Rectal smooth muscle tissue (tissue), 1 donor: Measurements from ENCODE around the gene ZEB2.
A peak's percentile ranks its signal among the peaks of the same experiment; 100 is the strongest.

ENCODE experiments used
- H3K27ac ChIP-seq: one replicate; pipeline ENCODE4 v1.7.0; 2013; ENCODE audit warnings: low read depth, low read length, inconsistent platforms
- H3K27me3 ChIP-seq: one replicate; pipeline ENCODE4 v1.7.0; 2013; ENCODE audit warnings: low read length; ENCODE audit not compliant: control insufficient read depth, insufficient read depth
- H3K36me3 ChIP-seq: one replicate; pipeline ENCODE4 v1.7.0; 2013; ENCODE audit warnings: low read length; ENCODE audit not compliant: control insufficient read depth, insufficient read depth
- H3K4me1 ChIP-seq: one replicate; pipeline ENCODE4 v1.7.0; 2013; ENCODE audit warnings: low read length; ENCODE audit not compliant: control insufficient read depth, insufficient read depth
- H3K4me3 ChIP-seq: one replicate; pipeline ENCODE4 v1.7.0; 2013; ENCODE audit warnings: low read length
- H3K9ac ChIP-seq: one replicate; pipeline ENCODE4 v1.7.0; 2013; ENCODE audit warnings: low read length

ZEB2 gene

GRCh38 chr2:144469798-144470197, 50.1 kb downstream of the ZEB2 start:
- Histone ChIP-seq H3K9ac (no peak overlapping the region), H3K27ac (no peak overlapping the region), H3K4me3 (no peak overlapping the region), H3K4me1 (no peaks in the 10 kb centered on the region), H3K27me3 (no peaks in the 10 kb centered on the region), H3K36me3 (no peaks in the 10 kb centered on the region)

- Histone ChIP-seq H3K27ac (no peak overlapping the region), H3K9ac (no peak overlapping the region), H3K27me3 (no peaks in the 10 kb centered on the region), H3K4me3 (no peak overlapping the region), H3K36me3 (no peaks in the 10 kb centered on the region), H3K4me1 (no peaks in the 10 kb centered on the region)
These were observed 50.9 kb downstream of the ZEB2 start for GRCh38 chr2:144468823-144469595.

GRCh38 chr2:144467502-144468137, 52.3 kb downstream of the ZEB2 start:
- Histone ChIP-seq H3K4me3 (no peak overlapping the region), H3K4me1 (no peaks in the 10 kb centered on the region), H3K27me3 (no peaks in the 10 kb centered on the region), H3K27ac (no peak overlapping the region), H3K9ac (no peak overlapping the region), H3K36me3 (no peaks in the 10 kb centered on the region)

GRCh38 chr2:144466637-144467036, 53.3 kb downstream of the ZEB2 start:
- H3K9ac ChIP-seq, result no peak overlapping the region
- H3K36me3 ChIP-seq, result no peaks in the 10 kb centered on the region
- H3K27me3 ChIP-seq, result no peaks in the 10 kb centered on the region
- H3K27ac ChIP-seq, result no peak overlapping the region
- H3K4me1 ChIP-seq, result no peaks in the 10 kb centered on the region
- H3K4me3 ChIP-seq, result no peak overlapping the region

DNA sequence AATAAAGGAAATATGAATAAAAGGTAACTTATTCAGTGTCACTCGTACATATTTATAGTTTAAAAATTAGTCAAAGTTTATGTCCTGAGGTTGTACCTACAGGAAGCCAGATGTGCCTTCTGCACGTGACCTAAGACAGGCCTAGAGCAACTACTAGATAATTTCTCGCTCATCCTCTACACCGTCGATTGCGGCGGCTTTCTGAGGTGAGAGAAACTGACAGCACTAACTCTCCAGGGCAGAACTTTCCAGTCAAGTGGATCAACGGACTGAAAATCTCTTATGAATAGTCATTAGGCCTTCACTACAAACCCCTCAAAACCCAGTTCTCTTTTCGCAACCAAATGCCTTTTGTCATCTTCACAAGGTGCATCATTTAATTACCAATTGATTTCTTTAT, 54.2 kb downstream of the ZEB2 start:
- H3K9ac ChIP-seq, result no peak overlapping the region

GRCh38 chr2:144464730-144465129, 55.2 kb downstream of the ZEB2 start:
- Histone ChIP-seq H3K4me3 (no peak overlapping the region), H3K36me3 (no peaks in the 10 kb centered on the region), H3K27me3 (no peaks in the 10 kb centered on the region), H3K9ac (no peak overlapping the region), H3K4me1 (peaks cover 2% of the 10 kb centered on the region), H3K27ac (no peak overlapping the region)

More for the DNA sequence above, 54.2 kb downstream of the ZEB2 start:
- no peaks in the 10 kb centered on the region for H3K27me3 ChIP-seq
- H3K27ac ChIP-seq, result no peak overlapping the region
- no peaks in the 10 kb centered on the region for H3K4me1 ChIP-seq
- H3K36me3 ChIP-seq, result no peaks in the 10 kb centered on the region
- H3K4me3 ChIP-seq, result no peak overlapping the region

GRCh38 chr2:144463266-144463665, 56.7 kb downstream of the ZEB2 start:
- H3K4me1 ChIP-seq, result peaks cover 2% of the 10 kb centered on the region
- H3K27ac ChIP-seq, result no peak overlapping the region

GRCh38 chr2:144462266-144462665, 57.7 kb downstream of the ZEB2 start:
- no peaks in the 10 kb centered on the region for H3K36me3 ChIP-seq
- no peaks in the 10 kb centered on the region for H3K27me3 ChIP-seq
- H3K4me1 ChIP-seq, result peaks cover 4% of the 10 kb centered on the region
- H3K4me3 ChIP-seq, result no peak overlapping the region
- no peak overlapping the region for H3K27ac ChIP-seq
- no peak overlapping the region for H3K9ac ChIP-seq

More at GRCh38 chr2:144463266-144463665, 56.7 kb downstream of the ZEB2 start:
- H3K27me3 ChIP-seq, result no peaks in the 10 kb centered on the region
- H3K36me3 ChIP-seq, result no peaks in the 10 kb centered on the region
- no peak overlapping the region for H3K9ac ChIP-seq
- H3K4me3 ChIP-seq, result no peak overlapping the region

- H3K27me3 ChIP-seq, result no peaks in the 10 kb centered on the region
- no peak overlapping the region for H3K4me3 ChIP-seq
- H3K4me1 ChIP-seq, result peaks cover 4% of the 10 kb centered on the region
- H3K27ac ChIP-seq, result no peak overlapping the region
- no peaks in the 10 kb centered on the region for H3K36me3 ChIP-seq
- no peak overlapping the region for H3K9ac ChIP-seq
These were observed 58.6 kb downstream of the ZEB2 start for GRCh38 chr2:144461308-144461766.

DNA sequence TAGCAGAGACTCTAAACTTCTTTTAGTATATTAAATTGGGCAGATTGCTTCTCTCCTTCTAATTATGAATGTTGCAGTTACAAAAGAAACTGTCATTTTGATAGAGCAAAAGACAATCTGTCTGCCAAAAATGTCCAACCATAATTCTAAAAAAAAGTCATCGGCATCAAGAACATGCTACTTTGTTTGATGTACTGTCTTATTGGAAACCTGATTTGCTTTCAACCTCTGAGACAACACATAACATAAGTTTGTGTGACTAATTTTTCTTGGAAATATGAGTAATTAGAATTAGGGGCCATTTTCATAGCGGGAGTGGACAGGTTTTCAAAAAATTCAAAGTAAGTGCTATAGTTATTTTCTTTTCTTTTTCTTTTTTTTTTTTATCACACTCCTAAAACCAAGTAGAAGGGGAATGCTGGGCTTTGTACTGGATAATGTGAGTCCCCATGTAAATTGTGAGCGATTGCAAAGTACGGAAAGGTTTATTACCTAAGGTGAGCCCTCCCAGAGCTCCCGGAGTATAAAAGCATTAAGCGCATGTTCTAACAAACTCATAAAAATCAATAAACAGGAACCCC, 59.1 kb downstream of the ZEB2 start:
- Histone ChIP-seq H3K36me3 (no peaks in the 10 kb centered on the region), H3K9ac (no peak overlapping the region), H3K27ac (no peak overlapping the region), H3K4me3 (no peak overlapping the region), H3K27me3 (no peaks in the 10 kb centered on the region), H3K4me1 (peaks cover 4% of the 10 kb centered on the region)

- peak overlapping the region; percentile 10 for H3K4me3 ChIP-seq
- no peak overlapping the region for H3K27ac ChIP-seq
- H3K27me3 ChIP-seq, result no peaks in the 10 kb centered on the region
- no peak overlapping the region for H3K9ac ChIP-seq
- H3K36me3 ChIP-seq, result no peaks in the 10 kb centered on the region
- peaks cover 4% of the 10 kb centered on the region for H3K4me1 ChIP-seq
These were observed 60.0 kb downstream of the ZEB2 start for GRCh38 chr2:144459937-144460336.

DNA sequence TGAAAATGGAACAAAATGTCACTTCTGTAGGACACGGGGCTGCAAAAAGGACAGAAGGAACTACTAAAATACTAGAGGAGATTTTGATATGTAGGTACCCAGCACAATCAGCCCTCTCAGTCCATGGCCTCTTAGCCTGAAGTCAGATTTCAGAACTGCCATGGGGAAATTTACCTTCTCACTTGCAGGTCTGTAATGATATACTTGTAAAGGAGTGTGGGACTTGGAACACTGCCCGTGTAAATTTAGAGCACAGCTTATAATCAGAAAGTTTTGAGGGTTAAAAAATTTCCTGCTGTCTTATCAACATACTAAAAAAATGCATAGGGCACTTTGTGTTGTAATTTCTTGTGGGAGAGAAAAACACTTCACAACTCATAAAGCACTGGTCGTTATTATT, 60.6 kb downstream of the ZEB2 start:
- Histone ChIP-seq H3K9ac (no peak overlapping the region), H3K4me1 (peaks cover 4% of the 10 kb centered on the region), H3K27me3 (no peaks in the 10 kb centered on the region), H3K4me3 (no peak overlapping the region), H3K27ac (no peak overlapping the region), H3K36me3 (no peaks in the 10 kb centered on the region)
